ENCODE data around the gene RBM33.

RBM33 gene

GRCh38 chr7:155699180-155699579 is 54.7 kb downstream of the RBM33 start:
- DNase-seq = no peak

- DNase-seq = no peak
Measured at GRCh38 chr7:155700847-155701246, 56.4 kb downstream of the RBM33 start.

- DNase-seq = no peak
Measured at GRCh38 chr7:155701972-155702544, 57.6 kb downstream of the RBM33 start.

GRCh38 chr7:155702616-155703015 is 58.2 kb downstream of the RBM33 start:
- no peak for DNase-seq

GRCh38 chr7:155705623-155706360 is 61.3 kb downstream of the RBM33 start:
- DNase-seq = no peak

GRCh38 chr7:155706376-155706775 is 61.9 kb downstream of the RBM33 start:
- DNase-seq = no peak

GRCh38 chr7:155709453-155709852 is 65.0 kb downstream of the RBM33 start:
- no peak for DNase-seq

GRCh38 chr7:155710031-155710430 is 65.6 kb downstream of the RBM33 start:
- DNase-seq = no peak

- no peak for DNase-seq
Measured at GRCh38 chr7:155710530-155710929, 66.1 kb downstream of the RBM33 start.

GRCh38 chr7:155711081-155711480 is 66.6 kb downstream of the RBM33 start:
- DNase-seq = no peak

- DNase-seq = no peak
Measured at GRCh38 chr7:155713384-155713783, 68.9 kb downstream of the RBM33 start.

GRCh38 chr7:155714702-155715101 is 70.2 kb downstream of the RBM33 start:
- no peak for DNase-seq

GRCh38 chr7:155715111-155715805 is 70.8 kb downstream of the RBM33 start:
- DNase-seq = no peak

- no peak for DNase-seq
Measured at GRCh38 chr7:155717010-155717744, 72.7 kb downstream of the RBM33 start.

- no peak for DNase-seq
Measured at GRCh38 chr7:155721056-155721455, 76.6 kb downstream of the RBM33 start.

GRCh38 chr7:155722118-155722517 is 77.7 kb downstream of the RBM33 start:
- DNase-seq = no peak

- no peak for DNase-seq
Measured at GRCh38 chr7:155722936-155723335, 78.5 kb downstream of the RBM33 start.

GRCh38 chr7:155724327-155725005 is 80.0 kb downstream of the RBM33 start:
- peak in 1 of 2 experiments; percentile 8 for DNase-seq

GRCh38 chr7:155725006-155725355 is 80.5 kb downstream of the RBM33 start:
- no peak for DNase-seq

GRCh38 chr7:155727616-155728015 is 83.2 kb downstream of the RBM33 start:
- DNase-seq = no peak

- DNase-seq = no peak
Measured at GRCh38 chr7:155728116-155728515, 83.7 kb downstream of the RBM33 start.

GRCh38 chr7:155729847-155730246 is 85.4 kb downstream of the RBM33 start:
- peak in 1 of 2 experiments; percentile 19 for DNase-seq

- no peak for DNase-seq
Measured at GRCh38 chr7:155731380-155731779, 86.9 kb downstream of the RBM33 start.
